GM21515 (cell line): Measurements from ENCODE around the gene ASTN2.

ENCODE experiments used
- ATAC-seq: cut with Tn5 transposase; IDR thresholded peaks from one replicate; pipeline ENCODE4 v1.9.1; 2021; ENCODE audit not compliant: unreplicated experiment

The ASTN2 gene

GRCh38 chr9:116689486-116690032 lies 725.3 kb downstream of the ASTN2 start:
- ATAC-seq: no peak

- no peak for ATAC-seq
Observed at GRCh38 chr9:116688806-116689485, 725.9 kb downstream of the ASTN2 start.

- ATAC-seq: no peak
Observed at GRCh38 chr9:116687754-116688135, 727.1 kb downstream of the ASTN2 start.

GRCh38 chr9:116687074-116687753 lies 727.6 kb downstream of the ASTN2 start, which contains the start of gene TRIM32:
Gene TRIM32 (plus strand): TSS chr9:116687305. CDS start chr9:116697743, 10,438 bp downstream.
- ATAC-seq: peak; percentile 99

GRCh38 chr9:116686693-116687073 lies 728.2 kb downstream of the ASTN2 start:
- ATAC-seq: peak; percentile 45

GRCh38 chr9:116686135-116686534 lies 728.7 kb downstream of the ASTN2 start:
- no peak for ATAC-seq

- no peak for ATAC-seq
Observed at GRCh38 chr9:116685166-116685565, 729.7 kb downstream of the ASTN2 start.

- ATAC-seq: no peak
Observed at GRCh38 chr9:116683535-116683934, 731.3 kb downstream of the ASTN2 start.

- ATAC-seq: no peak
Observed at GRCh38 chr9:116674210-116674980, 740.5 kb downstream of the ASTN2 start.

- no peak for ATAC-seq
Observed at GRCh38 chr9:116673375-116673774, 741.5 kb downstream of the ASTN2 start.

GRCh38 chr9:116671605-116672004 lies 743.3 kb downstream of the ASTN2 start:
- no peak for ATAC-seq

- no peak for ATAC-seq
Observed at GRCh38 chr9:116668970-116669695, 745.7 kb downstream of the ASTN2 start.

GRCh38 chr9:116663581-116663980 lies 751.3 kb downstream of the ASTN2 start:
- no peak for ATAC-seq

GRCh38 chr9:116662646-116663310 lies 752.1 kb downstream of the ASTN2 start:
- ATAC-seq: no peak

GRCh38 chr9:116661037-116661954 lies 753.6 kb downstream of the ASTN2 start:
- peak; percentile 89 for ATAC-seq

- ATAC-seq: no peak
Observed at GRCh38 chr9:116658265-116658664, 756.6 kb downstream of the ASTN2 start.

GRCh38 chr9:116656977-116657376 lies 757.9 kb downstream of the ASTN2 start:
- no peak for ATAC-seq

GRCh38 chr9:116656501-116656971 lies 758.3 kb downstream of the ASTN2 start:
- no peak for ATAC-seq

GRCh38 chr9:116654059-116654355 lies 760.9 kb downstream of the ASTN2 start:
- ATAC-seq: no peak
